ENCODE data around the gene ANKS3. TPM values are rescaled to one million over a fixed set of nuclear protein-coding genes. Genes with fewer than 3 reads are reported as not detected.

Gene ANKS3
- total and polyA plus RNA-seq, 2 experiments from 2014 or later = 22.5 to 24.9 TPM

- TF ChIP-seq ZNF462 (CRISPR knock-in tag; IDR thresholded peaks at IDR 0.05) (no peak), POLR2AphosphoS5 (IDR thresholded peaks at IDR 0.05; ENCODE audit: low read depth) (no peak), CTCF (conservative IDR thresholded peaks at IDR 0.05; ENCODE audit: low read depth in 2 of 2) (no peak)
Measured at GRCh38 chr16:4647644-4647980, 86.5 kb downstream of the ANKS3 start (continued).

- H3K27ac Mint-ChIP-seq = peak overlapping the region; percentile 59; the same call in 1 of the 2 replicates
- Histone ChIP-seq H4K20me1 (replicated peaks; ENCODE audit: insufficient read depth) (peaks cover 9% of the 10 kb centered on the region), H2AFZ (no peak overlapping the region), H3K9me2 (ENCODE audit: insufficient read depth) (no peaks in the 10 kb centered on the region), H3K4me2 (no peak overlapping the region), H3K79me2 (replicated peaks; ENCODE audit: insufficient read depth) (peaks cover 48% of the 10 kb centered on the region), H3K4me3 (no peak overlapping the region), H3K27ac (ENCODE audit: low read depth) (no peak overlapping the region; the same call in 1 of the 2 replicates), H3F3A (replicated peaks; ENCODE audit: low read depth) (no peaks in the 10 kb centered on the region), H3K36me3 (ENCODE audit: insufficient read depth) (no peaks in the 10 kb centered on the region), H3K4me1 (ENCODE audit: insufficient read depth) (no peaks in the 10 kb centered on the region), H3K27me3 (ENCODE audit: insufficient read depth) (no peaks in the 10 kb centered on the region)
- peaks cover 22% of the 10 kb centered on the region for H3K36me3 Mint-ChIP-seq (ENCODE audit: low read depth)
- ATAC-seq (no peak), DNase-seq (ENCODE audit: low spot score) (no peak)
- no peak overlapping the region for H3K4me3 Mint-ChIP-seq
- no peaks in the 10 kb centered on the region for H3K4me1 Mint-ChIP-seq
- peaks cover 4% of the 10 kb centered on the region; the same call in 2 of the 3 replicates for H3K9me3 Mint-ChIP-seq
- peaks cover 4% of the 10 kb centered on the region for H3K27me3 Mint-ChIP-seq (ENCODE audit: insufficient read depth, low read depth, poor library complexity)
- no peak for TF ChIP-seq CTCF (conservative IDR thresholded peaks at IDR 0.05; ENCODE audit: low read depth in 2 of 2)
- TF ChIP-seq REST (IDR thresholded peaks at IDR 0.05; ENCODE audit: unreplicated experiment) = no peak
Measured at GRCh38 chr16:4646773-4647643, 87.1 kb downstream of the ANKS3 start.
